Measurements from ENCODE around the gene APC2. TPM values are rescaled to one million over a fixed set of nuclear protein-coding genes. Genes with fewer than 3 reads are reported as not detected.

APC2 gene
- total and polyA plus RNA-seq, 2 donors (not counting 1 experiment from before 2014, with no cell fraction given): 0.12 to 0.16 TPM

DNA sequence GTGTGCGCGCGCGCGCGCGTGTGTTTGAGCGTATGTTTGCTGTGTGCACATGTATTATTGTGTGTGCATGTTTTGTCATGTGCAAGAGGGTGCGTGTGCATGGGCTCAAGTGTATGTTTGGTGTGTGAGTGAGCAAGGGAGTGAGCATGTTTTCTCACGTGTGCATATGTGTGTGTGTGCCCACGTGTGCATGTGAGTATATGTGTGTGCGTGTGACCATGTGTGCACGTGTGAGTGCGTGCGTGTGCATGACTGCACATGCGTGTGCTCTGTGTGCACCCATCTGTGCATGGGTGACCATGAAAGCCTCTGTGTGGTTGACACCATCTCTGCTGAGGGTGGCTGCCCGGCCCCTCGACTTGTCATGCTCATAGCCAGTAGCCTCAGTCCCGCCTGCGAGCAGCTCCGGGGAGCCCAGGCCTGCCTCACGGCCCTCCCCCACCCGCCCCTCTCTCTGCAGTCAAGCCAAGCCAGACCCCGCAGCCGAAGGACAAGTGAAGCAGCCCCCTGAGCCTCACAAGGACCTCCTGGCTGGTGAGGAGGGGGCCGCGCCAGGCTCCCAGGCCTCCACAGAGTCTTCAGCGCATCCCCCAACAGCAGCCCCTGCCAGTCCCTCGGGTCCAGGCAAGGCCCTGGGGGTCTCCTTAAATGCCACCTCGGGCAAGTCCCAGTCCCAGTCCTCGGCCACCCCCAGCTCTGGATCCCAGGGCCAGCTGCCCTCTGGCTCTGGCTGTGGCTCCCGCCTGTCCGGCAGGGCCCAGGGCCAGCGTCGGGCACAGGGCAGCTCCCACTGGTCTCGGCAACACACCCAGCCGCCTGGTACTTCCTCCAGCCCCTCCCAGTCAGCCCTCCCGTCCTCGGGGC, 47.0 kb downstream of the APC2 start:
- no peaks in the 10 kb centered on the region for H3K4me1 ChIP-seq (ENCODE audit: control insufficient read depth in 2 of 2, insufficient read depth in 2 of 2, low read length in 2 of 2)
- no peak overlapping the region for H3K4me3 ChIP-seq (ENCODE audit: control extremely low read depth in 1 of 5, extremely low read depth in 1 of 5, insufficient read depth in 1 of 5, low read depth in 2 of 5, low read length in 4 of 5)
- H3K4me2 ChIP-seq (replicated peaks; ENCODE audit: low read depth, low read length, poor library complexity, severe bottlenecking): no peak overlapping the region
- peaks cover 0 to 13% (median 2%) of the 10 kb centered on the region in 4 experiments for H3K27me3 ChIP-seq (replicated peaks in 1 of 4; ENCODE audit: control extremely low read depth in 1 of 4, control insufficient read depth in 3 of 4, insufficient read depth in 4 of 4, low read length in 3 of 4)
- no peaks in the 10 kb centered on the region for H3K9me3 ChIP-seq (ENCODE audit: control extremely low read depth in 1 of 3, control insufficient read depth in 2 of 3, insufficient read depth in 1 of 3, low read length in 2 of 3)
- peaks cover 4% of the 10 kb centered on the region for H3K27me3 Mint-ChIP-seq
- no peak overlapping the region for H3K9ac ChIP-seq (ENCODE audit: low read length)
- no peak overlapping the region for H3K4me3 Mint-ChIP-seq
- intact Hi-C loops (cut with micrococcal nuclease): no loop called here
- peaks cover under 1% of the 10 kb centered on the region for H3K4me1 Mint-ChIP-seq
- H3K27ac Mint-ChIP-seq: no peak overlapping the region
- DNase-seq (no peak), ATAC-seq (ENCODE audit: low read depth) (no peak)
- ChIA-PET POLR2A (interaction anchor here (0.6 kb wide), 1 partner anchor 112 kb away, joined by 3 read pairs; no protein-coding TSS in a partner anchor), CTCF (no interaction called here)
- TF ChIP-seq, protein P1, sequence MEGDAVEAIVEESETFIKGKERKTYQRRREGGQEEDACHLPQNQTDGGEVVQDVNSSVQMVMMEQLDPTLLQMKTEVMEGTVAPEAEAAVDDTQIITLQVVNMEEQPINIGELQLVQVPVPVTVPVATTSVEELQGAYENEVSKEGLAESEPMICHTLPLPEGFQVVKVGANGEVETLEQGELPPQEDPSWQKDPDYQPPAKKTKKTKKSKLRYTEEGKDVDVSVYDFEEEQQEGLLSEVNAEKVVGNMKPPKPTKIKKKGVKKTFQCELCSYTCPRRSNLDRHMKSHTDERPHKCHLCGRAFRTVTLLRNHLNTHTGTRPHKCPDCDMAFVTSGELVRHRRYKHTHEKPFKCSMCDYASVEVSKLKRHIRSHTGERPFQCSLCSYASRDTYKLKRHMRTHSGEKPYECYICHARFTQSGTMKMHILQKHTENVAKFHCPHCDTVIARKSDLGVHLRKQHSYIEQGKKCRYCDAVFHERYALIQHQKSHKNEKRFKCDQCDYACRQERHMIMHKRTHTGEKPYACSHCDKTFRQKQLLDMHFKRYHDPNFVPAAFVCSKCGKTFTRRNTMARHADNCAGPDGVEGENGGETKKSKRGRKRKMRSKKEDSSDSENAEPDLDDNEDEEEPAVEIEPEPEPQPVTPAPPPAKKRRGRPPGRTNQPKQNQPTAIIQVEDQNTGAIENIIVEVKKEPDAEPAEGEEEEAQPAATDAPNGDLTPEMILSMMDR (IDR thresholded peaks at IDR 0.05): no peak
- no peak for TF ChIP-seq EZH2 (IDR thresholded peaks at IDR 0.05; ENCODE audit: borderline replicate concordance, insufficient read depth, low read depth, low read length, poor library complexity, severe bottlenecking)
- H4K20me1 ChIP-seq (ENCODE audit: control insufficient read depth, insufficient read depth, low read length, poor library complexity, severe bottlenecking): no peaks in the 10 kb centered on the region
- WGBS (ENCODE audit: insufficient coverage): 79% methylated on average over 39 of the region's 39 CpGs
- H3K27ac ChIP-seq (ENCODE audit: low read length in 2 of 2): no peak overlapping the region
- no peaks in the 10 kb centered on the region for H3K36me3 ChIP-seq (replicated peaks in 1 of 2; ENCODE audit: control extremely low read depth in 1 of 2, control insufficient read depth in 1 of 2, extremely low read depth in 1 of 2, insufficient read depth in 2 of 2, low read length in 1 of 2)
- H3K9me3 Mint-ChIP-seq (ENCODE audit: insufficient read depth): no peaks in the 10 kb centered on the region
- no peaks in the 10 kb centered on the region for H3K79me2 ChIP-seq (ENCODE audit: control insufficient read depth, insufficient read depth, low read length)
- no peak overlapping the region for H2AFZ ChIP-seq (ENCODE audit: insufficient read depth, low read depth, low read length, poor library complexity, severe bottlenecking)

DNA sequence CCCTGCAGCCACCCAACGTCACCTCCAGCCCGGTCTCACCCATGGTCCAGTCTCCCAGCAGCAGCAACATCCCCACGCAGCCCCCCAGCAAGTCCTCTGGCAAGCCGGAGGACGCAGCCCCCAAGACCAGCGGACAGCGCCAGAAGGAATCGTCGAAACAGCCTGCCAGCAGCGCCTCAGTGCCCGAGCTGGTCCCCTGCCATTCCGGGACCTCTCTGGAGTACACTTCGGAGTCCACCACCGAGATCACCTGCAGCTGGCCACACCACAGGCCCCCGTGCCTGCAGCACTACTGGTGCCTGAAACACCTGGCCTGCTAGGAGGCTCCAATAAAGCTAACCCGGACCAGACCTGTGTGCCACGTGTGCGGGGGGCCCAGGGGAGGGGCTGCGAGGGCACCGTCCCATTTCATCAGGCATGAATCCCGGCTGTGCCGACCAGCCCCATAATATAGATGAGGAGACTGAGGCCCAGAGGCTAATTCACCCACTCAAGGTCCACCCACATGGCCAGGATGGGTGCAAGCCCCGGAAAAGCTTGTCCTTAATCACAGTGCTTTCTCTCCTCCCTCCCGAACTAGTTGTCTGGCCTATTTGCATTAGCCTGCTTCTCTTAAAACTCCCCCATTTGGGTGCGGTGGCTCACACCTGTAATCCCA, 47.8 kb downstream of the APC2 start:
- CTCF ChIA-PET: no interaction called here
- H3K4me3 ChIP-seq (ENCODE audit: control extremely low read depth in 1 of 5, extremely low read depth in 1 of 5, insufficient read depth in 1 of 5, low read depth in 2 of 5, low read length in 4 of 5): no peak overlapping the region
- H2AFZ ChIP-seq (ENCODE audit: insufficient read depth, low read depth, low read length, poor library complexity, severe bottlenecking): no peak overlapping the region
- H3K9ac ChIP-seq (ENCODE audit: low read length): no peak overlapping the region
- H3K36me3 ChIP-seq (replicated peaks in 1 of 2; ENCODE audit: control extremely low read depth in 1 of 2, control insufficient read depth in 1 of 2, extremely low read depth in 1 of 2, insufficient read depth in 2 of 2, low read length in 1 of 2): no peaks in the 10 kb centered on the region
- no peak overlapping the region for H3K27ac ChIP-seq (ENCODE audit: low read length in 2 of 2)
- Mint-ChIP-seq H3K4me3 (no peak overlapping the region), H3K27ac (no peak overlapping the region), H3K4me1 (peaks cover 2% of the 10 kb centered on the region), H3K27me3 (peaks cover 4% of the 10 kb centered on the region), H3K9me3 (ENCODE audit: insufficient read depth) (no peaks in the 10 kb centered on the region)
- no peak for TF ChIP-seq EZH2 (IDR thresholded peaks at IDR 0.05; ENCODE audit: borderline replicate concordance, insufficient read depth, low read depth, low read length, poor library complexity, severe bottlenecking)
- TF ChIP-seq, protein P1 (IDR thresholded peaks at IDR 0.05): no peak
- no peak for DNase-seq
- no peaks in the 10 kb centered on the region for H4K20me1 ChIP-seq (ENCODE audit: control insufficient read depth, insufficient read depth, low read length, poor library complexity, severe bottlenecking)
- no peaks in the 10 kb centered on the region for H3K79me2 ChIP-seq (ENCODE audit: control insufficient read depth, insufficient read depth, low read length)
- ATAC-seq (ENCODE audit: low read depth): no peak
- intact Hi-C loops (cut with micrococcal nuclease): no loop called here
- 88% methylated on average over 25 of the region's 25 CpGs for WGBS (ENCODE audit: insufficient coverage)
- H3K4me1 ChIP-seq (ENCODE audit: control insufficient read depth in 2 of 2, insufficient read depth in 2 of 2, low read length in 2 of 2): no peaks in the 10 kb centered on the region
- H3K9me3 ChIP-seq (ENCODE audit: control extremely low read depth in 1 of 3, control insufficient read depth in 2 of 3, insufficient read depth in 1 of 3, low read length in 2 of 3): peaks cover 0 to under 1% (median 0%) of the 10 kb centered on the region in 3 donors
- H3K4me2 ChIP-seq (replicated peaks; ENCODE audit: low read depth, low read length, poor library complexity, severe bottlenecking): no peak overlapping the region
- POLR2A ChIA-PET: no interaction called here
- peaks cover 0 to 17% (median 3%) of the 10 kb centered on the region in 4 experiments for H3K27me3 ChIP-seq (replicated peaks in 1 of 4; ENCODE audit: control extremely low read depth in 1 of 4, control insufficient read depth in 3 of 4, insufficient read depth in 4 of 4, low read length in 3 of 4)
